MM.1S (cell line): Measurements from ENCODE around the gene NCOA4.
"Not testable (repeated sequence)": the region's sequence is repeated elsewhere in the genome, so short reads cannot be mapped to it uniquely, and the experiment has no call there.

Experiments
- DNase-seq: peaks from one replicate; pipeline ENCODE4 v3.0.0-alpha.2; 2015
- H2AFZ ChIP-seq: fragments of 300-600 bp; sonication (generic); 2 replicates; pipeline ENCODE4 v1.6.0; 2016; ENCODE audit warnings: antibody characterized with exemption, low read length
- H3F3A ChIP-seq: fragments of 300-600 bp; sonication (generic); 2 replicates; pipeline ENCODE4 v1.6.1; 2016; ENCODE audit warnings: mild to moderate bottlenecking, antibody characterized with exemption, low read length, moderate library complexity, mixed read lengths; ENCODE audit not compliant: insufficient read depth
- H3K27ac ChIP-seq: fragments of 300-600 bp; sonication (generic); 2 replicates; pipeline ENCODE4 v1.5.1; 2016; ENCODE audit warnings: mild to moderate bottlenecking, low read length
- H3K27me3 ChIP-seq: fragments of 300-600 bp; sonication (generic); replicated peaks from 2 replicates; pipeline ENCODE4 v1.6.0; 2016; ENCODE audit warnings: low read length; ENCODE audit not compliant: insufficient read depth
- H3K36me3 ChIP-seq: fragments of 300-600 bp; sonication (generic); replicated peaks from 2 replicates; pipeline ENCODE4 v1.6.1; 2016; ENCODE audit warnings: mild to moderate bottlenecking, low read length, mixed read lengths; ENCODE audit not compliant: insufficient read depth
- H3K4me1 ChIP-seq: fragments of 300-600 bp; sonication (generic); 2 replicates; pipeline ENCODE4 v1.6.1; 2016; ENCODE audit warnings: low read length, mixed read lengths
- H3K4me2 ChIP-seq: fragments of 300-600 bp; sonication (generic); 2 replicates; pipeline ENCODE4 v1.6.0; 2016; ENCODE audit warnings: low read depth, low read length
- H3K4me3 ChIP-seq: fragments of 300-600 bp; sonication (generic); 2 replicates; pipeline ENCODE4 v1.5.1; 2016; ENCODE audit warnings: low read length, mixed read lengths
- H3K79me2 ChIP-seq: fragments of 300-600 bp; sonication (generic); 2 replicates; pipeline ENCODE4 v1.6.1; 2016; ENCODE audit warnings: mixed run types, low read length, mixed read lengths
- H3K9ac ChIP-seq: fragments of 300-600 bp; sonication (generic); 2 replicates; pipeline ENCODE4 v1.6.1; 2016; ENCODE audit warnings: low read length, mixed read lengths
- H3K9me2 ChIP-seq: fragments of 300-600 bp; sonication (generic); replicated peaks from 2 replicates; pipeline ENCODE4 v1.6.1; 2016; ENCODE audit warnings: mild to moderate bottlenecking, low read length, mixed read lengths; ENCODE audit not compliant: insufficient read depth
- H3K9me3 ChIP-seq: fragments of 300-600 bp; sonication (generic); replicated peaks from 2 replicates; pipeline ENCODE4 v1.6.1; 2016; ENCODE audit warnings: mild to moderate bottlenecking, low read length, mixed read lengths; ENCODE audit not compliant: insufficient read depth
- H4K20me1 ChIP-seq: fragments of 300-600 bp; sonication (generic); 2 replicates; pipeline ENCODE4 v1.6.1; 2016; ENCODE audit warnings: mild to moderate bottlenecking, low read length, moderate library complexity, mixed read lengths; ENCODE audit not compliant: insufficient read depth
- EZH2 ChIP-seq: fragments of 300-600 bp; sonication (generic); optimal IDR thresholded peaks from 2 replicates; pipeline ENCODE3; 2017; ENCODE audit warnings: low read depth, mild to moderate bottlenecking, antibody characterized with exemption, low read length, mixed read lengths
- EZH2phosphoT487 ChIP-seq: fragments of 300-600 bp; sonication (generic); IDR thresholded peaks from 2 replicates; pipeline ENCODE4 v1.6.1; 2018; ENCODE audit warnings: antibody characterized with exemption, low read length
- TF ChIP-seq, protein P1 (sequence below): fragments of 300-600 bp; sonication (generic); IDR thresholded peaks from 2 replicates; pipeline ENCODE4 v1.5.1; 2016; ENCODE audit warnings: antibody characterized with exemption, low read length, mixed read lengths

Gene NCOA4

DNA sequence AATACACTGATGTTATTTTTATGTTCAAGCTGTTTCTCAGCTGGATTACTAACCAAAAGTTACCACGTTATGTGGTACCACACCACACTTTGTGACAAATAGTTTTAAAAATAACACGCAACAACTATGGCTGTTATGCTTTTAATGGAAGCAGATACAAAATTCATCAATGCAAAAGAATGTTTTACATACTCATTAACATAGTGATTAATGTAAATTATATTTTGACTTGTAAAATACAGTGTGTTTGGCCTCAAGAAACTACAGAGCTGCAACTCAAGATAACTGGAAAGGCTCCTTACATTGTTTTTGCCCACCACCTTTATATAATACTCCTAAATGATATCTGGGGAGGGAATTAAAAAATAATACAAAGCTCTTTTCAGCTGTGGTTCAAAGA is 25.5 kb downstream of the NCOA4 start:
- no peaks in the 10 kb centered on the region for H3K9me2 ChIP-seq
- TF ChIP-seq, protein P1, sequence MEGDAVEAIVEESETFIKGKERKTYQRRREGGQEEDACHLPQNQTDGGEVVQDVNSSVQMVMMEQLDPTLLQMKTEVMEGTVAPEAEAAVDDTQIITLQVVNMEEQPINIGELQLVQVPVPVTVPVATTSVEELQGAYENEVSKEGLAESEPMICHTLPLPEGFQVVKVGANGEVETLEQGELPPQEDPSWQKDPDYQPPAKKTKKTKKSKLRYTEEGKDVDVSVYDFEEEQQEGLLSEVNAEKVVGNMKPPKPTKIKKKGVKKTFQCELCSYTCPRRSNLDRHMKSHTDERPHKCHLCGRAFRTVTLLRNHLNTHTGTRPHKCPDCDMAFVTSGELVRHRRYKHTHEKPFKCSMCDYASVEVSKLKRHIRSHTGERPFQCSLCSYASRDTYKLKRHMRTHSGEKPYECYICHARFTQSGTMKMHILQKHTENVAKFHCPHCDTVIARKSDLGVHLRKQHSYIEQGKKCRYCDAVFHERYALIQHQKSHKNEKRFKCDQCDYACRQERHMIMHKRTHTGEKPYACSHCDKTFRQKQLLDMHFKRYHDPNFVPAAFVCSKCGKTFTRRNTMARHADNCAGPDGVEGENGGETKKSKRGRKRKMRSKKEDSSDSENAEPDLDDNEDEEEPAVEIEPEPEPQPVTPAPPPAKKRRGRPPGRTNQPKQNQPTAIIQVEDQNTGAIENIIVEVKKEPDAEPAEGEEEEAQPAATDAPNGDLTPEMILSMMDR = no peak
- no peak for TF ChIP-seq EZH2phosphoT487
- no peak for TF ChIP-seq EZH2
- H3K36me3 ChIP-seq = peaks cover 27% of the 10 kb centered on the region
- no peaks in the 10 kb centered on the region for H4K20me1 ChIP-seq
- H3K9ac ChIP-seq = no peak overlapping the region
- H3K27ac ChIP-seq = no peak overlapping the region
- peaks cover 8% of the 10 kb centered on the region; the same call in 1 of the 2 replicates for H3F3A ChIP-seq
- H3K4me2 ChIP-seq = no peak overlapping the region
- no peaks in the 10 kb centered on the region for H3K9me3 ChIP-seq
- H3K27me3 ChIP-seq = no peaks in the 10 kb centered on the region
- H3K4me1 ChIP-seq = no peaks in the 10 kb centered on the region
- peaks cover 40% of the 10 kb centered on the region for H3K79me2 ChIP-seq
- H2AFZ ChIP-seq = no peak overlapping the region
- no peak for DNase-seq
- no peak overlapping the region for H3K4me3 ChIP-seq

DNA sequence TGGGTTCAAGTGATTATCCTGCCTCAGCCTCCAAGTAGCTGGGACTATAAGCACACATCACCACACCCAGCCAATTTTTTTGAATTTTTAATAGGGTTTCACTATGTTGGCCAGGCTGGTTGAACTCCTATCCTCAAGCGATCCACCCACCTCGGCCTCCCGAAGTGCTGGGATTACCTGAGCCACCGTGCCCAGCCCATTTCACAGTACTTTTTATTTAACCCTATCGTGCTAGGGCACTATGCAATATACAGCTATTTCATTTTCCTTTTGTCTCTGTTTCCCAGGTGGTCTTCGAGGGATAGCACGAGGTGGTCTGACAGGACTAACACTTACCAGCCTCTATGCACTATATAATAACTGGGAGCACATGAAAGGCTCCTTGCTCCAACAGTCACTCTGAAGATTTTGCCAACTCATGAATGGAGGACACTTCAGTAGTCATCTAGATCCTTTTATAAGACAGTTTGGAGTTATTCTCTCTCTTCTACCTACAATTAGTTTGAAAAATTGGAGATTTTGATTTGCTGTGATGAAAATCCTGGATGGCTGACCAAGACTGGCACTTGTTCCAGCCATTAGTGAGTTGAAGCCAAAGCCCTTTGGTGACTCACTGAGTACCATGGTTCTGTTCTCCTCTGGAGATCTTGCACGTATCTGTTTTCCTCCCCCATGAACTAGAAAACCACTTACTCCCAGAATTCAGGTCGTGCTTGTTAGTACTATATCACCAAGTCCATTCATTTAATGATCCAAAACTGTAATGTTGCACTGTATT is 27.3 kb downstream of the NCOA4 start:
- Histone ChIP-seq H3K9me3 (no peaks in the 10 kb centered on the region), H3K9ac (no peak overlapping the region), H3K4me2 (no peak overlapping the region), H4K20me1 (no peaks in the 10 kb centered on the region), H3K36me3 (peaks cover 19% of the 10 kb centered on the region), H3K4me1 (no peaks in the 10 kb centered on the region), H3K27ac (no peak overlapping the region), H3K79me2 (peaks cover 29% of the 10 kb centered on the region), H3F3A (peaks cover 8% of the 10 kb centered on the region; the same call in 1 of the 2 replicates), H3K4me3 (no peak overlapping the region), H2AFZ (no peak overlapping the region), H3K27me3 (no peaks in the 10 kb centered on the region), H3K9me2 (no peaks in the 10 kb centered on the region)
- no peak for DNase-seq
- TF ChIP-seq EZH2 (no peak), EZH2phosphoT487 (no peak)
- TF ChIP-seq, protein P1 = no peak

DNA sequence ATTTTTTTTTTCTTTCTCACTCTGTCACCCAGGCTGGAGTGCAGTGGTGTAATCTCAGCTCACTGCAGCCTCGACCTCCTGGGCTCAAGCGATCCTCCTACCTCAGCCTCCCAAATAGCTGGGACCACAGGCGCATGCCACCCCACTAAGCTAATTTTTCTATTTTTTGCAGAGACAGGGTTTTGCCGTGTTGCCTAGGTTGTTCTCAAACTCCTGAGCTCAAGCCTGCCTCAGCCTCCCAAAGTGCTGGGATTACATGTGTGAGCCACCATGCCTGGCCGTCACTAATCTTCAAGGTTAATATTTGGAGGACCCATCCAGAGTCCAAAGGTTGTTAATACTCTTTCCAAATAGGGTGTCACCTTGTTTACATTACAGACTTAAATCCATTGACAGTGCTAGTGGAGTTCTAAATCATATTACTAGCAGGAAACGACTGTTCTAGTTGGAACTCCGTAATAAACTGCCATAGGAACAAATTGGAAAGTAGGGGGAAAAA is 28.2 kb downstream of the NCOA4 start:
- H3K27ac ChIP-seq, H3K4me2 ChIP-seq, H3K4me1 ChIP-seq, DNase-seq, H3K4me3 ChIP-seq, H3K27me3 ChIP-seq, H2AFZ ChIP-seq, H3F3A ChIP-seq, H3K9me2 ChIP-seq, H4K20me1 ChIP-seq, H3K9ac ChIP-seq, H3K9me3 ChIP-seq: not testable (repeated sequence)
- H3K79me2 ChIP-seq = peaks cover 30% of the 10 kb centered on the region
- peaks cover 19% of the 10 kb centered on the region for H3K36me3 ChIP-seq

DNA sequence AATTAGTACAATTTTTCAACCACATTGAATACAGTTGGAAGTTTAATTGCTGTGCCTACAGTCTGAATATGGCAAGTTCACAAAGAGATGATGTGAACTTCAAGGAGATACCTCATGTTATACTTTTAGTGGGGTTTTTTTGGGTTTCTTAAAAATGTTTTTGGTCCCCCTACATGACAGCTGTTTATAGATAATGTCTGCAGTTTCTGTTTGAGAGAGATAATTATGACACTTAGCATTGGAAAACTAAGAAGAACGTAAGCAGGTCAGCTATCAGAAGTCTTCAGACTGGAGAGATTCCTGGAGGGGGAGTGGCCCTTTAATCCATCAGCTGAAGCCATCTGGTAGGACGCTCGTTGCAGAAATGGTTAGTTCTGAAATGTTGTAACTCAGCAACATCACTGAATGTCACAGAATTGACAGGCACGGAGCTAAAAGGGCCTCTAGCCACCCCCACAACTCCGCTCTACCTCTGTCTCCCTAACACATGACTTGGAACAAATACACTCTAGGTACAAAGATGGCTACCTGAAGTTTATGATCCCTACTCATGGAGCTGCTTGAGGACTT is 29.2 kb downstream of the NCOA4 start:
- Histone ChIP-seq H3K79me2 (peaks cover 33% of the 10 kb centered on the region), H3K27ac (no peak overlapping the region), H3K4me2 (no peak overlapping the region), H3K9me3 (no peaks in the 10 kb centered on the region), H3K4me3 (no peak overlapping the region), H3F3A (0 out of 2 replicates have a peak, but pooled peaks cover 5% of the 10 kb centered on the region), H3K27me3 (no peaks in the 10 kb centered on the region), H3K9me2 (no peaks in the 10 kb centered on the region), H2AFZ (no peak overlapping the region), H3K9ac (no peak overlapping the region), H4K20me1 (no peaks in the 10 kb centered on the region), H3K4me1 (no peaks in the 10 kb centered on the region), H3K36me3 (peaks cover 18% of the 10 kb centered on the region)
- DNase-seq = no peak
- TF ChIP-seq EZH2 = no peak
- no peak for TF ChIP-seq EZH2phosphoT487
- TF ChIP-seq, protein P1 = no peak
